Panc1 (cell line): ENCODE results near the gene SFTPD. TPM values are rescaled to one million over a fixed set of nuclear protein-coding genes. Genes with fewer than 3 reads are reported as not detected.
A peak's percentile ranks its signal among the peaks of the same experiment; 100 is the strongest.

ENCODE experiments used
- ATAC-seq: fragments of 200-7000 bp; cut with Tn5 transposase; 2 replicates; pipeline ENCODE4 v1.9.1; 2020; ENCODE audit warnings: mild to moderate bottlenecking, moderate library complexity
- BruUV-seq: library from RNA; stranded (reverse); fragments of 400-500 nt; replicated peaks from 2 replicates; lab custom pipeline; 2021; lab: Mats Ljungman, UMichigan
- CTCF ChIA-PET: fragments of 300-600 bp; sonication (Branson Sonifier 250); formaldehyde crosslinking; loops from one replicate; lab custom pipeline; 2022; ENCODE audit warnings: antibody characterized with exemption; lab: Charles Lee
- POLR2A ChIA-PET: fragments of 300-600 bp; sonication (Branson Sonifier 250); formaldehyde crosslinking; loops from one replicate; lab custom pipeline; 2022; ENCODE audit warnings: antibody characterized with exemption; lab: Charles Lee
- DNase-seq: peaks from one replicate; pipeline ENCODE4 v3.0.0-alpha.2; 2010; ENCODE audit warnings: low read depth, low spot score
- H3K27ac ChIP-seq: 2 replicates; pipeline ENCODE4 v1.5.1; 2011; ENCODE audit warnings: mild to moderate bottlenecking, low read length, inconsistent platforms
- H3K27me3 ChIP-seq: fragments of 200-500 bp; sonication (Bioruptor generic); 2 replicates; pipeline ENCODE4 v1.6.0; 2014; ENCODE audit warnings: low read length, inconsistent platforms; ENCODE audit not compliant: control insufficient read depth, insufficient read depth
- H3K36me3 ChIP-seq: fragments of 200-500 bp; sonication (Bioruptor generic); 2 replicates; pipeline ENCODE4 v1.5.1; 2014; ENCODE audit warnings: inconsistent platforms, mild to moderate bottlenecking, low read length, moderate library complexity; ENCODE audit not compliant: control insufficient read depth, insufficient read depth
- H3K4me1 ChIP-seq: 2 replicates; pipeline ENCODE4 v1.5.1; 2011; ENCODE audit warnings: inconsistent platforms, mild to moderate bottlenecking, low read length, moderate library complexity; ENCODE audit not compliant: control insufficient read depth, insufficient read depth
- H3K4me3 ChIP-seq, 2 experiments: 2 replicates each; pipeline ENCODE4 v1.5.1; 2011 to 2012; ENCODE audit warnings: low read depth in 2 of 2, low read length in 2 of 2, mild to moderate bottlenecking in 2 of 2, inconsistent platforms in 1 of 2, moderate library complexity in 1 of 2
- H3K9me3 ChIP-seq: fragments of 200-500 bp; sonication (Bioruptor generic); 2 replicates; pipeline ENCODE4 v1.5.1; 2014; ENCODE audit warnings: low read depth, mild to moderate bottlenecking, inconsistent platforms, low read length, moderate library complexity; ENCODE audit not compliant: control insufficient read depth, insufficient read depth
- CTCF ChIP-seq: fragments of 450-650 bp; IDR thresholded peaks from 2 replicates; pipeline ENCODE4 v1.5.1; 2017; ENCODE audit warnings: mild to moderate bottlenecking
- POLR2AphosphoS5 ChIP-seq: IDR thresholded peaks from 2 replicates; pipeline ENCODE4 v1.6.1; 2012; ENCODE audit warnings: mild to moderate bottlenecking, low read depth, low read length, moderate library complexity
- REST ChIP-seq, 2 experiments: IDR thresholded peaks; 2 replicates each; pipeline ENCODE4 v1.6.1; 2011 to 2012; ENCODE audit warnings: low read depth in 2 of 2, control low read depth in 1 of 2, low read length in 1 of 2, mild to moderate bottlenecking in 1 of 2, moderate library complexity in 1 of 2; ENCODE audit not compliant: insufficient read depth in 1 of 2
- SIN3A ChIP-seq: IDR thresholded peaks from 2 replicates; pipeline ENCODE4 v1.6.1; 2012; ENCODE audit warnings: low read depth, mild to moderate bottlenecking, low read length, moderate library complexity, borderline replicate concordance; ENCODE audit not compliant: insufficient read depth
- TCF7L2 ChIP-seq: IDR thresholded peaks from 2 replicates; pipeline ENCODE4 v1.6.1; 2011; ENCODE audit warnings: mild to moderate bottlenecking, low read depth, low read length, inconsistent platforms
- in situ Hi-C: cut with HindIII; loops from 2 replicates; pipeline ENCODE4 v1.10.0; 2016; ENCODE audit warnings: low sequenced_read_pairs, low pct_unique_long_range_greater_than_20kb
- intact Hi-C: fragments of 100-400 bp; cut with micrococcal nuclease; formaldehyde crosslinking; loops from one replicate; pipeline ENCODE4 v1.10.0; 2022; ENCODE audit not compliant: unreplicated experiment
- total RNA-seq: library from RNA; stranded (reverse); gene quantifications from one replicate; pipeline ENCODE4 v1.2.1, GENCODE V29; 2021; ENCODE audit not compliant: unreplicated experiment

Gene SFTPD
- total RNA-seq, 1 experiment from 2014 or later, result 0.36 TPM

DNA sequence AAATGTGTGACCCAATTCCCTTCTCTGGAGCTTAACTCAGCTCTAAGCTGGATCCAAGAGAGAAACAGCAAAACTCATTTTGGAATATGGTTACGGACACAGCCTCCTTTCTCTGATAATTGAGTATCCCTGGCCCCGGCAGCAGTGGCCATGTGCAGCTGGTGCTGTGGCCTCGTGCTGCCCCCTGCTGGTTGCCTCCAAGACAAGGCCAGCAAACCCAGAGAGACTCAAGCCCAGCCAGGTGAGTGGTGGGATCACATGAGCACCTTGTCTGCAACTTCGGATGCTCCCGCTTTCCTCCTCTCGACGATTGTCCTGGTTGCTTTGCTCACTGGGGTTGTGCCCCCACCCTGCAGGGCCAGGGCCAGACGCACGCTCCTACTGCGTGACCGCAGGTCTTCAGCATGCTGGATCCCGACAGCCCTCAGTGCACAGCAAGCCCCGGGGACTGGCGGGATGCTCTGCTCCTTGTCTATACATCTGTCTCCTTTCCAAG, 19.4 kb downstream of the SFTPD start:
- Histone ChIP-seq H3K4me1 (no peaks in the 10 kb centered on the region), H3K27me3 (peaks cover 24% of the 10 kb centered on the region), H3K4me3 (no peak overlapping the region), H3K36me3 (no peaks in the 10 kb centered on the region), H3K27ac (no peak overlapping the region), H3K9me3 (no peaks in the 10 kb centered on the region)
- intact Hi-C loops, result loop anchor here (10.0 kb wide), 1 partner anchor 105 kb away; the partner anchor contains the start of gene NUTM2E
- BruUV-seq, result no TSS peak
- ATAC-seq (peak; percentile 96), DNase-seq (peak; percentile 43)
- CTCF ChIA-PET, result no interaction called here
- TF ChIP-seq SIN3A (no peak), POLR2AphosphoS5 (no peak), TCF7L2 (no peak), CTCF (peak; percentile 95), REST (IDR thresholded peaks at IDR 0.05; ENCODE audit: insufficient read depth in 1 of 2, low read depth in 2 of 2, low read length in 1 of 2) (no peak)
- in situ Hi-C loops, result no loop called here
- POLR2A ChIA-PET, result no interaction called here

DNA sequence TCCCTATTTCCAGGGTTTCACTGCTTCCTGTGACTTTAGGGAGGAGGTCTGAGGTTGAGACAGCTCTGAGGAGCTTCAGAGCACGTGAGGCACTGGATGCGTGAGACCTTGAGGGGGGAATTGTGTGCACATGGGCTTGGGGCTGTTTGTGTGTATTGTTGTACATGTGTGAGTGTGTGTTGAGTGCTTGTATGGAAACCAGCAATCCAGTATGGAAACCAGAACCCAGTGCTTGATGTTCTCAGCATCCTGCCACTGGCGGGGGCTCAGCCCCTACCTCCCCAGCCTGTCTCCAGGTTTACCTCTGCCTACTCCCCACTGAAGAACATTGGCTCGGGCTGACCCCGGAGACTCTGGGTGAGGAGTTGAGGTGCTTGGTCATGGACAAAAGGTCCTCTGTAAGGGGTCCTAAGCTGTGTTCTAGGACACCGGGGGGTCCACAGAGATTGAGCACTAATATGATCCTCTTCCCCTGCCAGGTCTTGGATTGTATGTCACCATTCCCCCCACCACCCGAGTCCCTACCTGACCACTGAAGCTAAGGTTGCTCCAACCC, 20.8 kb downstream of the SFTPD start:
- no peaks in the 10 kb centered on the region for H3K36me3 ChIP-seq
- ATAC-seq (no peak), DNase-seq (no peak)
- peaks cover 27% of the 10 kb centered on the region for H3K27me3 ChIP-seq
- H3K4me3 ChIP-seq, result no peak overlapping the region
- CTCF ChIA-PET, result no interaction called here
- no peak for TF ChIP-seq CTCF
- no peak for TF ChIP-seq REST (IDR thresholded peaks at IDR 0.05; ENCODE audit: insufficient read depth in 1 of 2, low read depth in 2 of 2, low read length in 1 of 2)
- no peak for TF ChIP-seq SIN3A
- TF ChIP-seq POLR2AphosphoS5, result no peak
- no peak for TF ChIP-seq TCF7L2
- intact Hi-C loops, result loop anchor here (10.0 kb wide), 1 partner anchor 103 kb away; the partner anchor contains the start of gene NUTM2E
- H3K27ac ChIP-seq, result no peak overlapping the region
- BruUV-seq, result no TSS peak
- in situ Hi-C loops, result no loop called here
- POLR2A ChIA-PET, result no interaction called here
- H3K9me3 ChIP-seq, result no peaks in the 10 kb centered on the region
- no peaks in the 10 kb centered on the region for H3K4me1 ChIP-seq
